Activated CD4-positive, alpha-beta T cell treated with anti-CD3 and anti-CD28 coated beads, Interleukin-2, amount 50 U/mL, for 1 hour (primary cell): ENCODE measurements around the gene AGXT2.
"Not testable (repeated sequence)": the region's sequence is repeated elsewhere in the genome, so short reads cannot be mapped to it uniquely, and the experiment has no call there.

ENCODE experiments used
- DNase-seq: peaks from one replicate; pipeline ENCODE4 v3.0.0-alpha.2; 2020

The AGXT2 gene

GRCh38 chr5:35050541-35051126 is 2.9 kb upstream of the AGXT2 start:
- no peak for DNase-seq

GRCh38 chr5:35048910-35049309 is 1.2 kb upstream of the AGXT2 start:
- no peak for DNase-seq

GRCh38 chr5:35046774-35047173 is 975 bp downstream of the AGXT2 start:
- no peak for DNase-seq

GRCh38 chr5:35045280-35045679 is 2.5 kb downstream of the AGXT2 start:
- DNase-seq = no peak

GRCh38 chr5:35044649-35045048 is 3.1 kb downstream of the AGXT2 start:
- DNase-seq = no peak

GRCh38 chr5:35042781-35043180 is 5.0 kb downstream of the AGXT2 start:
- DNase-seq = no peak

- no peak for DNase-seq
Measured at GRCh38 chr5:35041261-35041660, 6.5 kb downstream of the AGXT2 start.

GRCh38 chr5:35038891-35039290 is 8.9 kb downstream of the AGXT2 start:
- DNase-seq = no peak

- DNase-seq = no peak
Measured at GRCh38 chr5:35036536-35036935, 11.2 kb downstream of the AGXT2 start.

- DNase-seq = not testable (repeated sequence)
Measured at GRCh38 chr5:35035929-35036328, 11.8 kb downstream of the AGXT2 start.

GRCh38 chr5:35035271-35035670 is 12.5 kb downstream of the AGXT2 start:
- DNase-seq = no peak

GRCh38 chr5:35032356-35032755 is 15.4 kb downstream of the AGXT2 start:
- no peak for DNase-seq

GRCh38 chr5:35031276-35031675 is 16.5 kb downstream of the AGXT2 start:
- no peak for DNase-seq

GRCh38 chr5:35030426-35031100 is 17.2 kb downstream of the AGXT2 start:
- no peak for DNase-seq

GRCh38 chr5:35029333-35029732 is 18.4 kb downstream of the AGXT2 start:
- DNase-seq = no peak

GRCh38 chr5:35026941-35027340 is 20.8 kb downstream of the AGXT2 start:
- no peak for DNase-seq

- no peak for DNase-seq
Measured at GRCh38 chr5:35026280-35026840, 21.4 kb downstream of the AGXT2 start.

- DNase-seq = no peak
Measured at GRCh38 chr5:35024911-35025510, 22.7 kb downstream of the AGXT2 start.

- no peak for DNase-seq
Measured at GRCh38 chr5:35023391-35024178, 24.2 kb downstream of the AGXT2 start.

GRCh38 chr5:35016174-35017051 is 31.3 kb downstream of the AGXT2 start:
- DNase-seq = no peak

- DNase-seq = no peak
Measured at GRCh38 chr5:35015063-35015462, 32.7 kb downstream of the AGXT2 start.

- no peak for DNase-seq
Measured at GRCh38 chr5:35012796-35013195, 35.0 kb downstream of the AGXT2 start.
